ENCODE measurements around the gene KIAA0232.

DNA sequence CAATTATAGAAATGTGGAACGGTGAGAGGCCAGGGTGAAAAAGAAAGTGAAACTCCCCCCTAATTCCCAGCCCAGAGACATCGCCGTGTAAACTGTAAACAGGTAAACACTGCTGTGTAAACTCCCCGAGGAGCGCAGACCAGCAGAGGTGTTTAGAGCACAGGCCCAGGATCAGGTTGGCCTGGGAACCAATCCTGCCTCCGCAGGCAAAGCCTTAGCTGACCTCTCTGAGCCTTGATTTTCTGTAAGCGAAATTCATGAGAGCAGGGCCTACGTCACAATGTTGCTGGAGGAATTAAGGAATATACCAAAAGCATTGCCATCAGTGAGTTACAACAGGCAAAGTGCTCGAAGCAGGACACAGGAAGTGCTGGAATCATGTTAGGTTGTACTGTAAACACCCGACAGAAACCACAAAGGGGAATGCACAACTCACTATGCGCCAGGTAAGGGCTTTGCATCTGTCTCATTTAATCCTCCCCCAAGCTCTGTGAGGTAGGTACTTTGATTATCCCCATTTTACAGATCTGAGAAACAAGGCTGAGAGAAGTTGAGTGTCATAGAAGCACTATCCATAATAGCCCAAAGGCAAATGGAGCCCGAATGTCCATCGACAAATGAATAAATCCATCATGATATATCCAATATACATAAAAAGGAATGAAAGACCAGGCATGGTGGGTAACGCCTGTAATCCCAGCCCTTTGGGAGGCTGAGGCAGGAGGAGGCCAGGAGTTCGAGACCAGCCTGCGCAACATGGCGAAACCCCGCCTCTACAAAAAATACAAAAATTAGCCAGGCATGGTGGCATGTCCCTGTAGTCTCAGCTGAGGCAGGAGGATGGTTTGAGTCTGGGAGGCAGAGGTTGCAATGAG, 30.7 kb upstream of the KIAA0232 start:
- TF ChIP-seq, protein P1, sequence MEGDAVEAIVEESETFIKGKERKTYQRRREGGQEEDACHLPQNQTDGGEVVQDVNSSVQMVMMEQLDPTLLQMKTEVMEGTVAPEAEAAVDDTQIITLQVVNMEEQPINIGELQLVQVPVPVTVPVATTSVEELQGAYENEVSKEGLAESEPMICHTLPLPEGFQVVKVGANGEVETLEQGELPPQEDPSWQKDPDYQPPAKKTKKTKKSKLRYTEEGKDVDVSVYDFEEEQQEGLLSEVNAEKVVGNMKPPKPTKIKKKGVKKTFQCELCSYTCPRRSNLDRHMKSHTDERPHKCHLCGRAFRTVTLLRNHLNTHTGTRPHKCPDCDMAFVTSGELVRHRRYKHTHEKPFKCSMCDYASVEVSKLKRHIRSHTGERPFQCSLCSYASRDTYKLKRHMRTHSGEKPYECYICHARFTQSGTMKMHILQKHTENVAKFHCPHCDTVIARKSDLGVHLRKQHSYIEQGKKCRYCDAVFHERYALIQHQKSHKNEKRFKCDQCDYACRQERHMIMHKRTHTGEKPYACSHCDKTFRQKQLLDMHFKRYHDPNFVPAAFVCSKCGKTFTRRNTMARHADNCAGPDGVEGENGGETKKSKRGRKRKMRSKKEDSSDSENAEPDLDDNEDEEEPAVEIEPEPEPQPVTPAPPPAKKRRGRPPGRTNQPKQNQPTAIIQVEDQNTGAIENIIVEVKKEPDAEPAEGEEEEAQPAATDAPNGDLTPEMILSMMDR (IDR thresholded peaks at IDR 0.05) = no peak
- TF ChIP-seq POLR2A (IDR thresholded peaks at IDR 0.05) = no peak
